H1 (cell line): ENCODE results near the gene SPINK1. TPM values are rescaled to one million over a fixed set of nuclear protein-coding genes. Genes with fewer than 3 reads are reported as not detected.

Source experiments
- BACH1 ChIP-seq: IDR thresholded peaks from 2 replicates; pipeline ENCODE4 v1.6.1; 2012; ENCODE audit warnings: low read length, improper control_type of control experiment
- CHD7 ChIP-seq: fragments of 300-600 bp; sonication (generic); IDR thresholded peaks from 2 replicates; pipeline ENCODE4 v1.7.1; 2012; ENCODE audit warnings: low read length, moderate library complexity, mild to moderate bottlenecking, inconsistent platforms; ENCODE audit not compliant: insufficient replicate concordance
- JUN ChIP-seq: IDR thresholded peaks from 2 replicates; pipeline ENCODE4 v1.6.1; 2011; ENCODE audit warnings: low read depth, mild to moderate bottlenecking, improper control_type of control experiment, low read length
- KDM1A ChIP-seq: fragments of 200-600, 300-600 bp; sonication (generic); IDR thresholded peaks from 2 replicates; pipeline ENCODE4 v1.7.1; 2016; ENCODE audit warnings: mild to moderate bottlenecking, low read length, borderline replicate concordance
- KDM4A ChIP-seq: IDR thresholded peaks from one replicate; pipeline ENCODE4 v1.7.1; 2012; ENCODE audit warnings: low read depth, mild to moderate bottlenecking, moderate library complexity, low read length, inconsistent platforms; ENCODE audit not compliant: severe bottlenecking
- SP1 ChIP-seq: IDR thresholded peaks from 2 replicates; pipeline ENCODE4 v1.6.1; 2011; ENCODE audit warnings: low read depth, low read length
- SUZ12 ChIP-seq: fragments of 200-600 bp; sonication (generic); IDR thresholded peaks from 2 replicates; pipeline ENCODE4 v1.6.1; 2012; ENCODE audit warnings: mild to moderate bottlenecking, inconsistent platforms, low read length, moderate library complexity, mixed read lengths
- TAF7 ChIP-seq: optimal IDR thresholded peaks from 2 replicates; pipeline ENCODE3; 2011; ENCODE audit warnings: low read depth, mild to moderate bottlenecking, inconsistent platforms, low read length, moderate library complexity, borderline replicate concordance
- ZNF274 ChIP-seq: IDR thresholded peaks from 2 replicates; pipeline ENCODE4 v1.7.0; 2012; ENCODE audit warnings: low read length, borderline replicate concordance; ENCODE audit errors: extremely low read depth
- polyA plus RNA-seq, 7 experiments: library from polyadenylated mRNA; depleted of rRNA in 3 of 7; stranded (reverse) in 5 of 7; unstranded in 2 of 7; fragments of >200 nt in 5 of 7; fragments of 200-250 nt in 2 of 7; gene quantifications; 1 replicate in 5 of 7; 2 replicates in 1 of 7; 4 replicates in 1 of 7; pipeline versions ENCODE4 v1.2.1 to v1.2.3, GENCODE V29; 2011 to 2013; ENCODE audit warnings: missing spikeins in 2 of 7, mixed read lengths in 2 of 7
- total RNA-seq: library from RNA; stranded (reverse); fragmentation: NEBNext Ultra II Directional; extraction: Animal tissue kit (Norgen Biotek cat#: 25700); gene quantifications from 2 replicates; pipeline ENCODE4 v1.2.1, GENCODE V29; 2021

Gene SPINK1
- total and polyA plus RNA-seq, 2 of the 8 experiments (the other 6 are each of a cell fraction or from before 2014, with no cell fraction given): 0.48 to 1.3 TPM

DNA sequence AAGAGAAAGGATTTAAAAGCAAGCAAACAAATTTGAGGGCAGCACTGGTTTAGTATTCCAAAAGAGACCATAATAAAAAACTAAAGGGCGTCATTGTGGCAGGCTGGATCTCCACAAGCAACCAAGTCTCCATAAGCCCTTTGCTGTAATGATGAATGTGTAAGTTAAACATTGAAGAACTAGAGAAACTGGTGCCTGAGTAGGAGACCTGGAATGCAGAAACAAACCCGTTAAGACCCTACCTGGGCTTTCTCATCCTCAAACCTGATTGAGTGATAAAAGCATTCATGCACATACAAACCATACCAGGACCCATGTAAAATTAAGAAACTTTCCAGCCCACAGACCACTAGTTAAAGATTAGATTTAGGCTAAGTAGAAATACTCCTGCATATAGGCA is 45.2 kb upstream of the SPINK1 start (continued):
- no peak for TF ChIP-seq CHD7
- TF ChIP-seq KDM1A: no peak
- TF ChIP-seq TAF7: no peak
- no peak for TF ChIP-seq JUN
- no peak for TF ChIP-seq BACH1
- TF ChIP-seq SUZ12: no peak
- no peak for TF ChIP-seq ZNF274
- TF ChIP-seq KDM4A: no peak
- no peak for TF ChIP-seq SP1
